ENCODE results near the gene CACNA1H.

Gene CACNA1H

GRCh38 chr16:1121601-1122397 lies 31.1 kb upstream of the CACNA1H start:
- no peak for DNase-seq (ENCODE audit: insufficient read length, low spot score)
- FAIRE-seq = no peak

- FAIRE-seq (no peak), DNase-seq (ENCODE audit: insufficient read length, low spot score) (no peak)
Measured at GRCh38 chr16:1122398-1122765, 30.5 kb upstream of the CACNA1H start.

DNA sequence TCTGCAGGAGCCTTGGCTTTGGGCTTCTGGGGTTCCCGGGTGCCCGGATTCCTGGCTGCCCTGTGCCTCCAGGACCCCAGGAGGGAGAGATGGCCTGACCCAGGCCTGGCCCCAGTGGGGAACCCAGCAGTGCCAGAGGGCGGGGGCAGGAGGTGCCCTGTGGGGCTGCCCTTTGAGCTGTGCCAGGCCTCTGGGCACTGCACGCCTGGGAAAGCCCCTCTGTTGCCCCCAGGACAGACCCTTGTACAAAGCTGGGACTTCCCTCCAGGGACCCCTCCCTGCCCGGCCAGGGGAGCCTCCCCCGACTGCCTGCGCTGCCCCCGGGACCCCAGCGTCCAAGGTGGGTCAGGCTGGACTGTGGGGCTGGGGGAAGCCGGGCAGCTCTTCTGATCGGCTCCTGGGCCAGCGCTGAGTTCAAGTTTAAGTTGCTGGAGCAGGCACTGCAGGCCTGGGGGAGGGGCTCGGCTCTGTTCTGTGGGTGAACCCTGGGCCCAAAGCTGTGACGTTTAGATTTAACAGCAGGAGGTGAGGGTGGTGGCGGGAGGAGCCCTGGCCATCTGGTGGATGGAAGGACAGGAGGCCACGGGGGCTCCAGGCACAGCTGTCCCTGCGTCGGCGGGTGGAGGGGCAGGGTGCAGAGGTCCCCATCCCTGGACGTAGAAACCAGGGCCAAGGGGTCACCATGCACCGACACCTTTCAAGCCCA lies 29.2 kb upstream of the CACNA1H start:
- DNase-seq (ENCODE audit: insufficient read length, low spot score) (no peak), FAIRE-seq (no peak)

DNA sequence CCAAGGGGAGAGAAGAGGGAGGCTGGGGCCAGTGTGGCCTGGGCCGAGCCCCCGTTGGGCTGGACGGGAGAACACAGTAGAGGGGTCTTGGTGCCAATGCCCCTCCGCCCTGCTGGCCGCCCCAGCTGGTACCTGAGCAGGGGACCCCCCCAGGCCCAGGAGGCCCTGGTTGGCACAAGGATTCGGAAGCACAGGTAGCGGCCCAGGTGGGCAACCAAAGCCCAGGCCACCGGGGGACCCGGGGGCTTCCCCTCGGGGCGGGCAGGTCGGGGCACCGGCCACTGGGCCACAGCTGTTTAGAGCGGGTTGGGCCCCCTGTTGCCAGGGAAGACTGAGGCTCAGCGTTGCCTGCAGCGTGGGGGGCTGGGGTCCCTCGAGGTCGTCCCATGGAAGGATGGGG lies 28.6 kb upstream of the CACNA1H start:
- DNase-seq (ENCODE audit: insufficient read length, low spot score) (no peak), FAIRE-seq (no peak)

DNA sequence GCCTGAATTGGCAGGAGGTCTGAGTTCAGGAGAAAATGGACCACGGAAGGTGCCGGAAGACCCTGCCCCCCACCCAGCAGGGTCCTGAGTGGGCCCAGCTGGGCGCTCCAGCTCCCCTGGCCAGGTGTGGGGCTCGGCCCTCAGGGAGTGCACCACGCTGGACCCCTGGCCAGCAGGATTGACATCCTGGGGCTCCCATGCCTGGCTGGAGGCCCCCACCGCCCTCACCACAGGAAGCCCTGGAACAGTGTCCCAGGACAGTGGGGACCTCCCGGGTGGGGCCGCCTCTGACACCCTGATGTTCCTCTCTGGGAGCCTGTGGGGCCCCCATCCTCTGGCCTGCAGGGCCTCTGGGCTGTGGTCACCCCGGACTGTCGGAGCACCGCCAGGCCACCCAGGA lies 28.1 kb upstream of the CACNA1H start:
- FAIRE-seq (no peak), DNase-seq (ENCODE audit: insufficient read length, low spot score) (no peak)

DNA sequence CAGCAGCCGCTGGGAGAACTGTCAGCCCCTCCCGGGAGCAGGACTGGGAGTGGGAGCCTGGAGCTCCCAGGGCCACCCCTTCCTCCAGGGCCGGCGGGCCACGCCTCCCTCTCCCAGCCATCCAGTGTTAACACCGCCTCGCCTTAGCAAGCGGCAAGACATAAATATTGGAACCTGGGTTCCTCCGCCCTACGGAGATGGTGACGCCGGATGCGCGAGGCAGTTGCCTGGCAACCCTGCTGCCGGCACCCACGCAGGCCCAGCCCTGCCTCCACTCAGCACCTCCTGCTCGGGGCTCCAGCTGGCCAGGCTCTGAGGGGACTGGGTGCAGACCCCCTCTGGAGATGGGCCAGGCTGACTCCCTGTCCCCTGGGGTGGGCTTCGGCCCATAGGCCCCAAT lies 27.4 kb upstream of the CACNA1H start:
- FAIRE-seq = no peak
- DNase-seq (ENCODE audit: insufficient read length, low spot score) = no peak

DNA sequence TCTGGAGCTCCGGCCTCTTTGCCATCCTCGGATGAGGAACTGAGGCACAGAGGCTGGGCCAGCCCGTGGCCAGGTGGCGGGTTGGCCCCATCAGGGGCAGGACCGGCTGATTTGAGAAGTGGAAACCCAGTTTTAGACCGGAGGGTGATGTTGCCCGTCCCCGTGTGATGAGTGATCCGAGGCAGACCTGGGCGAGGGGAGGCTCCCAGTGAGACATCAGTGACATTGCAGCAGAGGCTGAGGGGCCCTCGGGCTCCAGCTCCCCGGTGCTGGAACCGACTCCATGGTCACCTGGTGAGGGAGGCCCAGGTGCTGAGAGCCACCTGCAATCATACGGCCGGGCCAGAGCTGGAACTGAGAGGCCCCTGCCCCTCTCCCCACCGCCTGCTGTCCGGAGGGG lies 26.9 kb upstream of the CACNA1H start:
- DNase-seq (ENCODE audit: insufficient read length, low spot score) = no peak
- FAIRE-seq = no peak

GRCh38 chr16:1126586-1126985 lies 26.3 kb upstream of the CACNA1H start:
- DNase-seq (ENCODE audit: insufficient read length, low spot score) (no peak), FAIRE-seq (no peak)

DNA sequence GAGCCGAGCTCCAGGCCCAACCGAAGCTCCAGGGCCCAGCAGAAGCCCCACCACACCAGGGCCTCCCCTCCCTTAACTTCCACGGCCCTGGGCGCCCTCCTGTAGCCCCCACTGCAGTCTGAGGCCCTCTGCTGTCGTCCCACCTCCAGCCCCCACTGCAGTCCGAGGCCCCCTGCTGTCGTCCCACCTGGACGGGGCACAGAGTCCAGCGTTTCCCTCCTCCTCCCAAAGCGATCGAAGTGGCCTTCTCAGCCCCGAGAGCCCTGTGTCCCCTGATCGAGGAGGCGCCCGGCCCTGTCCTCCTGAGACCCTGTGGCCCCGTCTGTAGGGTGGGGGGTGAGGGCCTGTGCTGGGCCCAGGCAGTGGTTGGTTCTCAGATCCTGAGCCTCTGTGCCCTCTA lies 25.8 kb upstream of the CACNA1H start:
- DNase-seq (ENCODE audit: insufficient read length, low spot score) (no peak), FAIRE-seq (no peak)

DNA sequence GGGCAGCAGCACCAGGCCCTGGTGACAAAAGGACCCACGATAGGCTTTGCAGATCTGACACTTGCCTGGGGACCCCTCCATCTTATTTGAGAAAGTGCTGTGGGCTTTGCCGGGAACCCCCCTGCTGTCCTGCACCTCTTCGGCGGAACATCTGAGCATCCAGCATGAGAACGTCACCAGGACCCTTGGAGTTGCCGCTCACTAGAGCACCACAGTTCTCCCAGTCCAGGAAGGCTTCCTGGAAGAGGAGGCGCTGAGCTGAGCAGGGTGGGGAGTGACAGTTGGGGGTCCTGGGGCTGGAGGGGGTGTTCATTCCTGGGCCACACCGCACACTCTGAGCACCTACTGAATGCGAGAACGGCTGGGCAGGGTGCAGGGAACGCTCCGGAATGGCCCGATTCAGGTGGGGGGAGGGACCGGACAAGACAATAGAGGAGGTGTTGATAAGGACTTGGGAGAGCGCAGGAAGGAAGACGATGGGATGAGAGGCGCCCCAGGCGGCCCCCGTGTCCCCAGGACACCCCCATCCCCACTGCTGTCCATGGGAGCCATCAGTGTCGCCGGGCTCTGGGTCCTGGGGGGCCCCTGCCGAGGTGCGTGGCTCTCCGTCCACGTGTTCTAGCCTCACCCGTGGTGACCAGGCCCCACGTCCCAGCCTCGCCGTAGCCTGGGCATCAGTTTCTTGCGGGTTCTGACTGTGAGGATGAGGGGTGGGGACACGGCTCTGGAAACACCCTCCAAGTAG lies 24.8 kb upstream of the CACNA1H start:
- no peak for DNase-seq (ENCODE audit: insufficient read length, low spot score)
- FAIRE-seq = no peak

GRCh38 chr16:1129106-1129960 lies 23.6 kb upstream of the CACNA1H start:
- no peak for FAIRE-seq
- DNase-seq (ENCODE audit: insufficient read length, low spot score) = no peak

- DNase-seq (ENCODE audit: insufficient read length, low spot score) = no peak
- FAIRE-seq = no peak
Measured at GRCh38 chr16:1130382-1130781, 22.5 kb upstream of the CACNA1H start.

DNA sequence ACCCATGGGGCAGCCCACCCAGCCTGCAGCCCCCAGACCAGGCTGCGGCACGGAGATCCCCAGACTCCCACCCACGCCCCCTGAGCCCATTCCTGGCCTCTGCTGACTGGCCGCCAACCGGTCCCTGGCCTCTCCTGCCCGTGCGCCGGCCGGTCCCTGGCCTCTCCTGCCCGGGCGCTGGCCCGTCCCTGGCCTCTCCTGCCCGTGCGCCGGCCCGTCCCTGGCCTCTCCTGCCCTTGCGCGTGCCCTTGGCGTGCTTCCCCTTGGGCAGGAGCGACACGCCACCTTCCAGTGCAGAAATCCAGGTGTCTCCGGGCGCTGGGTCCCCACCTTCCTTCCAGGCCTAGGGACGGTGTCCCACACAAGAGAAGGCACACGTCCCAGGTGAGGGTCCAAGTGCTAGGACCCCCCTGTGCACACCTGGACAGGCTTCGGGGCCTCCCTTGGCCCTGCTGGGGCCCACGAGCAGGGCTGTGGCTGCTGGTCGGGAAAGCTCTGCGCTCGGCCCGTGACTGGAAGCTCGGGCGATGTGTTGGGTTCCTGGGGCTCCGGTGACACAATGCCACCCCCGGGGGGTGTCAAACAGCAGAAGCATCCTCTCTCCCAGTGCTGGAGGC lies 21.4 kb upstream of the CACNA1H start:
- FAIRE-seq (no peak), DNase-seq (ENCODE audit: insufficient read length, low spot score) (no peak)

GRCh38 chr16:1132431-1132830 lies 20.5 kb upstream of the CACNA1H start:
- FAIRE-seq (no peak), DNase-seq (ENCODE audit: insufficient read length, low spot score) (no peak)

DNA sequence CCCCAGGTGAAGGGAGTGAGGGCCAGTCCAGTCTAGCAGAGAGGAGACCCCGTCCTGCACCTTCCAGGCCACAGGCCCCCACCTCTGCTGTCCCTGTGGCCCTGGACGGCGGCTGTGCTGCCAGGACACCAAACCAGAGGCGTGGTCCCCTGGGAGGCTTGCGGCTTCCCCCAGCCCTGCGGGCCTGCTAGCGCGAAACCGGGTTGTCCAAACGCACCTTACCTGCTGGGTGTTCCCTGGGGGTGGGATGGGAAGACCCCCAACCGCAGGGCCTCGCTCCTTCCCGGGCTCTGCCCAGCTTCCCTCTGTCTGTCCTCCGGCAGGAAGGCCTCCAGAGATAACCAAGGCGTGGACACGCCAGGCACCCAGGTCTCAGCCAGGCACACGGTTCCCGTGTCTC lies 19.6 kb upstream of the CACNA1H start:
- FAIRE-seq = no peak

DNA sequence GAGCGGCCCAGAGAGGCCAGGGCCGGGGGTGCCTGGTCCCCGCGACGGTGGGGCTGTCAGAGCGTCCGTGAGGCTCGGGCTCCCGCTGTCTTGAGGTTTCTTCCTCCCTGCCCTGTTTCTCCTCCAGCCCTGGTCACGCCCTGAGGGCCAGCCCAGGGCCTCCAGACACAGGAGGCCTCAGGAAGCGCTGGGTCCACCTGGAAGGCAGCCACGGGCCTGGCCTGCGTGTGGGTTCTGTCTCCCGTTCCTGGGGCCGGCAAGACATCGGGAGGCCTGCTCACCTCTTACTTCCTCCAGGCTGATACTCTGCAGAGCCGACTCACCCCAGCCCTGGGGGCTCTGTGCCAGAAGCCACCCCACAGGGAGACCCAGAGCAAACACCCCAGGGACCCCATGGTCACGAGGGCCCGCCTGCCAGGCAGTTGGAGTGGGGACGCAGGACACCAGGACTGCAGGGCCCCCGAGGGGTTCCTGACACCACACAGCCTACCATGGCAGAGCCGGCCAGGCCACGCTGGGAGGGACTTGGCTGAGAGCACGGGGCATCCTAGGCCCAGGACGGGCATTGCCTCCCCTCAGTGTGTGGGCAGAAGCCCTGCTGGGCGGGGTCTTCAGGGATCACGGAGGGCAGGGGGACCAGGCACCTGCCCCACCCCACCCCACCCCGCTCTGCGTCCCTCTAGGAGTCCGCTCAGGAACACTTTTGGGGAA lies 18.9 kb upstream of the CACNA1H start:
- DNase-seq (ENCODE audit: insufficient read length, low spot score) = no peak
- FAIRE-seq = no peak

More for the DNA sequence above, 19.6 kb upstream of the CACNA1H start:
- DNase-seq (ENCODE audit: insufficient read length, low spot score) = no peak

DNA sequence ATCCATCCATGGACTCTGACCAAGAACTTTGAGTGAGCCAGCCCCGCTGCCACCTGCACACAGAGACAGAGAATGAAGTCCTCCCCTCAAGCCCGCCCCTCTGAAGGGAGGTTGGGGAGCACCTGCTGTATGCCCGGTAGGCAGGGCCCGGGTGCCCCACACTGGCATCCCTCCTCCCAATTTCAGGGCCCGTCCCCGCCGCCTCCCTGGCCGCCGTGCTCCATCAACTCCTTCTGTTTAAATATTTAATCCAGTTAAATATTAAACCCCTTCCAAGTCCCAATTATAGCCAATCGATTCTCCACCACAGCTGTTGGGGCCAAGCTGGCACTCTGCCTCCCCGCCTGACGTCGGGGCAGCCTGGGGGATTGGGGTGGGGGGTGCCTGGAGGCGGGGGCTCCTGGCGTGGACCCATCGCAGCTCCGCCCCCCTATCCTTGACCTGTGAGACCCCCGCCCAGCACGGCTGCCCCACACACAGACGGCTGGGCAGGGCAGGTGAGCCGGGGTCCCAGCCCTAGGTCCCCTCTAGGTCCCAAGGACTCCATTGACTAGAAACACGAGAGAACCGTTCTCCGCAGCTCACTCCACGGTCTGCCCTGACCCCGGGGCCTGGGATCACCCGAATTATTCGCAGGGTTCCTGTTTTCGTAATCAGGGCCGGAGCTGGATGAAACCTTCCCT lies 18.0 kb upstream of the CACNA1H start:
- no peak for FAIRE-seq
- DNase-seq (ENCODE audit: insufficient read length, low spot score) = no peak

DNA sequence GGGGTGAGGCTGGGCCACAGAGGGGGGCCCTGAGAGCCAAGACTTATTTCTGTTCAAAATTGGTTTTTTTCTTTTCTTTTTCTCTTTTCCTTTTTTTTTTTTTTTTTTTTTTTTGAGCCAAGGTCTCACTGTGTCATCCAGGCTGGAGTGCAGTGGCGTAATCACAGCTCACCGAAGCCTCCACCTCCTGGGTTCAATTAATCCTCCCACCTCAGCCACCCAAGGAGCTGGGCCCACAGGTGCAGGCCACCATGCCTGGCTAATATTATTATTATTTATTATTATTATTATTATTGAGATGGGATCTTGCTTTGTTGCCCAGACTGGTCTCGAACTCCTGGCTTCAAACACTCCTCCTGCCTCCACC lies 17.5 kb upstream of the CACNA1H start:
- FAIRE-seq (no peak), DNase-seq (ENCODE audit: insufficient read length, low spot score) (no peak)

GRCh38 chr16:1137604-1138003 lies 15.3 kb upstream of the CACNA1H start:
- FAIRE-seq (no peak), DNase-seq (ENCODE audit: insufficient read length, low spot score) (no peak)
